ENCODE measurements around the gene C4orf50.
"Not testable (repeated sequence)": the region's sequence is repeated elsewhere in the genome, so short reads cannot be mapped to it uniquely, and the experiment has no call there.

Gene C4orf50

GRCh38 chr4:5952975-5953951 is 65.0 kb downstream of the C4orf50 start:
- no peaks in the 10 kb centered on the region for H3K36me3 Mint-ChIP-seq (ENCODE audit: low read depth)
- no peak overlapping the region for H3K4me3 Mint-ChIP-seq
- H3K27me3 Mint-ChIP-seq, result peaks cover 11% of the 10 kb centered on the region
- ATAC-seq (no peak), DNase-seq (no peak)
- no peaks in the 10 kb centered on the region for H3K9me3 Mint-ChIP-seq
- no peaks in the 10 kb centered on the region for H3K4me1 Mint-ChIP-seq
- H3K27ac Mint-ChIP-seq, result no peak overlapping the region

GRCh38 chr4:5952286-5952974 is 65.8 kb downstream of the C4orf50 start:
- Mint-ChIP-seq H3K9me3 (no peaks in the 10 kb centered on the region), H3K27me3 (peaks cover 11% of the 10 kb centered on the region), H3K36me3 (ENCODE audit: low read depth) (no peaks in the 10 kb centered on the region), H3K4me3 (no peak overlapping the region), H3K4me1 (no peaks in the 10 kb centered on the region), H3K27ac (no peak overlapping the region)
- no peak for DNase-seq
- ATAC-seq, result no peak

- H3K9me3 Mint-ChIP-seq; H3K4me1 Mint-ChIP-seq; H3K27ac Mint-ChIP-seq; H3K27me3 Mint-ChIP-seq; H3K36me3 Mint-ChIP-seq (ENCODE audit: low read depth); ATAC-seq; DNase-seq; H3K4me3 Mint-ChIP-seq: not testable (repeated sequence)
Measured at GRCh38 chr4:5946653-5947052, 71.6 kb downstream of the C4orf50 start.

GRCh38 chr4:5945936-5946335 is 72.3 kb downstream of the C4orf50 start:
- DNase-seq, result no peak
- H3K9me3 Mint-ChIP-seq, result no peaks in the 10 kb centered on the region
- no peaks in the 10 kb centered on the region for H3K36me3 Mint-ChIP-seq (ENCODE audit: low read depth)
- no peaks in the 10 kb centered on the region for H3K4me1 Mint-ChIP-seq
- H3K27ac Mint-ChIP-seq, result no peak overlapping the region
- ATAC-seq, result no peak
- no peak overlapping the region for H3K4me3 Mint-ChIP-seq
- peaks cover 6% of the 10 kb centered on the region for H3K27me3 Mint-ChIP-seq

- ATAC-seq, result no peak
- Mint-ChIP-seq H3K4me3 (no peak overlapping the region), H3K4me1 (no peaks in the 10 kb centered on the region), H3K9me3 (no peaks in the 10 kb centered on the region), H3K27ac (no peak overlapping the region), H3K27me3 (peaks cover 5% of the 10 kb centered on the region), H3K36me3 (ENCODE audit: low read depth) (no peaks in the 10 kb centered on the region)
- no peak for DNase-seq
Measured at GRCh38 chr4:5945171-5945570, 73.1 kb downstream of the C4orf50 start.

- H3K4me1 Mint-ChIP-seq, result no peaks in the 10 kb centered on the region
- no peaks in the 10 kb centered on the region for H3K36me3 Mint-ChIP-seq (ENCODE audit: low read depth)
- no peak overlapping the region for H3K27ac Mint-ChIP-seq
- H3K9me3 Mint-ChIP-seq, result no peaks in the 10 kb centered on the region
- DNase-seq, result no peak
- H3K4me3 Mint-ChIP-seq, result no peak overlapping the region
- no peaks in the 10 kb centered on the region for H3K27me3 Mint-ChIP-seq
- no peak for ATAC-seq
Measured at GRCh38 chr4:5943561-5943960, 74.7 kb downstream of the C4orf50 start.

GRCh38 chr4:5942947-5943346 is 75.3 kb downstream of the C4orf50 start:
- Mint-ChIP-seq H3K27me3 (no peaks in the 10 kb centered on the region), H3K4me1 (no peaks in the 10 kb centered on the region), H3K36me3 (ENCODE audit: low read depth) (no peaks in the 10 kb centered on the region), H3K27ac (no peak overlapping the region), H3K9me3 (no peaks in the 10 kb centered on the region), H3K4me3 (no peak overlapping the region)
- DNase-seq (no peak), ATAC-seq (no peak)

- Mint-ChIP-seq H3K27ac (no peak overlapping the region), H3K9me3 (no peaks in the 10 kb centered on the region), H3K4me3 (no peak overlapping the region), H3K27me3 (no peaks in the 10 kb centered on the region), H3K36me3 (ENCODE audit: low read depth) (no peaks in the 10 kb centered on the region), H3K4me1 (no peaks in the 10 kb centered on the region)
- no peak for DNase-seq
- no peak for ATAC-seq
Measured at GRCh38 chr4:5941601-5942000, 76.6 kb downstream of the C4orf50 start.

- Mint-ChIP-seq H3K4me1 (no peaks in the 10 kb centered on the region), H3K27me3 (no peaks in the 10 kb centered on the region), H3K36me3 (ENCODE audit: low read depth) (no peaks in the 10 kb centered on the region), H3K9me3 (no peaks in the 10 kb centered on the region), H3K4me3 (no peak overlapping the region), H3K27ac (no peak overlapping the region)
- no peak for DNase-seq
- ATAC-seq, result no peak
Measured at GRCh38 chr4:5940470-5941203, 77.6 kb downstream of the C4orf50 start.

- Mint-ChIP-seq H3K36me3 (ENCODE audit: low read depth) (no peaks in the 10 kb centered on the region), H3K4me3 (no peak overlapping the region), H3K27me3 (no peaks in the 10 kb centered on the region), H3K4me1 (no peaks in the 10 kb centered on the region), H3K27ac (no peak overlapping the region), H3K9me3 (no peaks in the 10 kb centered on the region)
- DNase-seq (no peak), ATAC-seq (no peak)
Measured at GRCh38 chr4:5933996-5934831, 84.0 kb downstream of the C4orf50 start.

- Mint-ChIP-seq H3K27me3 (no peaks in the 10 kb centered on the region), H3K27ac (no peak overlapping the region), H3K36me3 (ENCODE audit: low read depth) (no peaks in the 10 kb centered on the region), H3K4me3 (no peak overlapping the region), H3K4me1 (no peaks in the 10 kb centered on the region), H3K9me3 (no peaks in the 10 kb centered on the region)
- DNase-seq (no peak), ATAC-seq (no peak)
Measured at GRCh38 chr4:5933116-5933515, 85.1 kb downstream of the C4orf50 start.

GRCh38 chr4:5932035-5932568 is 86.1 kb downstream of the C4orf50 start:
- DNase-seq, result no peak
- H3K4me3 Mint-ChIP-seq, result no peak overlapping the region
- no peak for ATAC-seq
- no peaks in the 10 kb centered on the region for H3K9me3 Mint-ChIP-seq
- no peak overlapping the region for H3K27ac Mint-ChIP-seq
- no peaks in the 10 kb centered on the region for H3K27me3 Mint-ChIP-seq
- H3K4me1 Mint-ChIP-seq, result no peaks in the 10 kb centered on the region
- H3K36me3 Mint-ChIP-seq (ENCODE audit: low read depth), result no peaks in the 10 kb centered on the region

GRCh38 chr4:5931526-5931925 is 86.7 kb downstream of the C4orf50 start:
- no peak overlapping the region for H3K27ac Mint-ChIP-seq
- DNase-seq (no peak), ATAC-seq (no peak)
- H3K27me3 Mint-ChIP-seq, result no peaks in the 10 kb centered on the region
- H3K9me3 Mint-ChIP-seq, result no peaks in the 10 kb centered on the region
- H3K36me3 Mint-ChIP-seq (ENCODE audit: low read depth), result no peaks in the 10 kb centered on the region
- H3K4me1 Mint-ChIP-seq, result no peaks in the 10 kb centered on the region
- H3K4me3 Mint-ChIP-seq, result no peak overlapping the region

- no peaks in the 10 kb centered on the region for H3K27me3 Mint-ChIP-seq
- no peaks in the 10 kb centered on the region for H3K36me3 Mint-ChIP-seq (ENCODE audit: low read depth)
- no peak overlapping the region for H3K4me3 Mint-ChIP-seq
- no peaks in the 10 kb centered on the region for H3K4me1 Mint-ChIP-seq
- no peak for ATAC-seq
- no peak for DNase-seq
- H3K9me3 Mint-ChIP-seq, result no peaks in the 10 kb centered on the region
- H3K27ac Mint-ChIP-seq, result no peak overlapping the region
Measured at GRCh38 chr4:5930876-5931275, 87.4 kb downstream of the C4orf50 start.

Data from activated naive CD8-positive, alpha-beta T cell treated with anti-CD3 and anti-CD28 coated beads, Interleukin-2, amount 50 U/mL, for 24 hours (primary cell).